GM12801 (cell line): ENCODE measurements around the gene RND1.

Experiments
- CTCF ChIP-seq: IDR thresholded peaks from one replicate; pipeline ENCODE4 v1.5.1; 2011; ENCODE audit warnings: control low read depth; ENCODE audit not compliant: insufficient read length; ENCODE audit errors: extremely low read depth

RND1 gene

GRCh38 chr12:48816143-48816854, 49.4 kb downstream of the RND1 start:
- TF ChIP-seq CTCF = no peak

- TF ChIP-seq CTCF = no peak
These were observed 50.3 kb downstream of the RND1 start for GRCh38 chr12:48815126-48816110.

GRCh38 chr12:48814262-48815125, 51.2 kb downstream of the RND1 start:
- TF ChIP-seq CTCF = peak; percentile 12

GRCh38 chr12:48813465-48814261, 52.0 kb downstream of the RND1 start:
- TF ChIP-seq CTCF = no peak

GRCh38 chr12:48812389-48812788, 53.3 kb downstream of the RND1 start:
- TF ChIP-seq CTCF = no peak

- no peak for TF ChIP-seq CTCF
These were observed 54.1 kb downstream of the RND1 start for GRCh38 chr12:48811437-48812090.
